Panc1 (cell line): ENCODE data around the gene ZNF444.

Source experiments
- CTCF ChIP-seq: fragments of 450-650 bp; IDR thresholded peaks from 2 replicates; pipeline ENCODE4 v1.5.1; 2017; ENCODE audit warnings: mild to moderate bottlenecking
- SIN3A ChIP-seq: IDR thresholded peaks from 2 replicates; pipeline ENCODE4 v1.6.1; 2012; ENCODE audit warnings: low read depth, mild to moderate bottlenecking, low read length, moderate library complexity, borderline replicate concordance; ENCODE audit not compliant: insufficient read depth
- TCF7L2 ChIP-seq: IDR thresholded peaks from 2 replicates; pipeline ENCODE4 v1.6.1; 2011; ENCODE audit warnings: mild to moderate bottlenecking, low read depth, low read length, inconsistent platforms

- no peak for TF ChIP-seq CTCF
- TF ChIP-seq TCF7L2: no peak
- no peak for TF ChIP-seq SIN3A
Observed at GRCh38 chr19:56116606-56117005, 24.5 kb upstream of the ZNF444 start.
